ENCODE measurements around the gene EXO5. TPM values are rescaled to one million over a fixed set of nuclear protein-coding genes. Genes with fewer than 3 reads are reported as not detected.

EXO5 gene, protein sequence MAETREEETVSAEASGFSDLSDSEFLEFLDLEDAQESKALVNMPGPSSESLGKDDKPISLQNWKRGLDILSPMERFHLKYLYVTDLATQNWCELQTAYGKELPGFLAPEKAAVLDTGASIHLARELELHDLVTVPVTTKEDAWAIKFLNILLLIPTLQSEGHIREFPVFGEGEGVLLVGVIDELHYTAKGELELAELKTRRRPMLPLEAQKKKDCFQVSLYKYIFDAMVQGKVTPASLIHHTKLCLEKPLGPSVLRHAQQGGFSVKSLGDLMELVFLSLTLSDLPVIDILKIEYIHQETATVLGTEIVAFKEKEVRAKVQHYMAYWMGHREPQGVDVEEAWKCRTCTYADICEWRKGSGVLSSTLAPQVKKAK
- total RNA-seq, result 8.0 and 8.7 TPM in 2 replicates

DNA sequence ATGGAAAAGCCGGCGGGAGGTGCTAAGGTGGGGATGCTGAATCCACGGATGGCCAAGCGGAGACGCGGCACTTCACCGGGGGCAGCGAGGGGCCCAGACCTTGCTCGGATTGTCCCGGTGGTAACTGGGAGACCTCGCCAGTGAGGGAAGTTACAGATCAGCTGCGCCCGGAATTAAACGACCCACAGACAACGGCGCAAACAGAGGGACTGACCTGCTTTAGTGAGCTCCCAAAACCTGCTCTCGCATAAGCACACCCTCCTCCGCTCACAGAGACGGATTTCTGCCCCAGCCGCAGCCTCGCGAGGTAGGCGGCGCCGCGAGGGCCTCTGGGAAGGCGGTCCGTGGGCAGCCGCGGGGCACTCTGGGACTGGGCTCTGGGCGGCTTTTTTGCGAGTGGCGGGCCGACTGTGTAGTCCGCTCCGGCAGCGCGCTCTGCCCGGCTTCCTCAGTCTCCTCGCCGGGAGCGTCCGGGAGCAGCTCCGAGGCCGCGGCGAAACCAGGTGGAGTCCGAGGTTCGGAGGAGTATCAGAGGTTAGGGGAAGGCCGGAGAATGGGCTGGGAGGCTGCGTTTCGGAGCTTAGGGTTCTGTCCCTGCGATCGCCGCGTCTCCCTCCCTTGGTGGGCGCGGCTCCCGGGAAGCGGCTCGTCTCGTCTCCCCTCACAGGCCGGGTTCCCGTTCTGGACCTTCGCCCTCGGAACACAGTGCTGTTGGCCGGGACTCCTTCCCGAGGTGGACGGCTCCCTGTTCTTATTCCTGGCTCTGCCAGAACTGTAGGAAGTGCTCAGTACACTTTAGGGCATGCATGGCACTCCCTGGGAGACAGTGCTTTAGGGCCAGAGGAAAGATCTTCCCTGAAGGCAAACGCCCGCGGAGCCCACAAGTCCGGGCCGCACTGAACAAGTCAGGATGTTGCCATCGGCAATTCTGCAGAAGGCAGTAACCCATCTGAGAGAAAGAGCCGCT lies at the start of gene EXO5:
TSS of gene EXO5 (plus strand) at position 393 of the 967 bp plus-strand sequence. CDS start 5,778 bp downstream, outside the sequence.

DNA sequence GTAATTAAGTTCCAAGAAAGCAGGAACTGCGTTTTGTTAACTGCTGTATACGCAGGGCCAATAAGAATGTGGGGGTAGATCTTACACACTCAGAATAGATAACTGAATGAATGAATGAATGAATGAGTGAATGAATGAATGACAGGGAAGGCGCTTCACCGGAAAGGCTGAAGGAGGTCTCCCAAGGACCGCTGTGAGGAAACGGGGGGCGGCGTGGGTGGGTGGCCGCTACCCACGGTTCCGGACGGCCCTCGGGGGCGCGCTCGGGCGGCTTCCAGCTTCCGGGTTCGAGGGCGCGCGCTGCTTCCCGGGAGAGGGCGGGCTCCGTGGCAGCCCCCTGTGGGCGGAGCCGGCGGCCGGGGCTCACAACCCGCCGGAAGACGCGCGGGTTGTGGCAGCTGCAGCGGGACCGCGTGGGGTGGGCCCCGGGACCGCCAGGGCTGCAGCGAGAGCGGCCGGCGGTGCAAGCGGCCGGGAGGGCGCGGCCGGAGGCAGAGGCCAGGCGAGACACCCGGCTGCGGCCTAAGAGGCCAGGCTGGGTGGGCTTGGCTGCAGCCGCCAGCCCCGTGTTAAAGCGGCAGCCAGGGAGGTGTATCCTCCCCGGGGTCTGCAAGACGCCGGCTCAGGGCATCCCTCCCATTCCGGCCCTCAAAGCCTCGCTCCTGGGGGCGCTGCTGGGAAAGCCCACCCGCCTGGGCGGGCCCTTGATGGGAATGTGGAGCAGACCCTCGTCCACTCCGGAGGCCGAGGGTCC lies 31.5 kb upstream of the EXO5 start, which contains the start of gene ZFP69:
TSS of gene ZFP69 (plus strand) at position 367 of the 754 bp plus-strand sequence. CDS start 2,072 bp downstream, outside the sequence.

DNA sequence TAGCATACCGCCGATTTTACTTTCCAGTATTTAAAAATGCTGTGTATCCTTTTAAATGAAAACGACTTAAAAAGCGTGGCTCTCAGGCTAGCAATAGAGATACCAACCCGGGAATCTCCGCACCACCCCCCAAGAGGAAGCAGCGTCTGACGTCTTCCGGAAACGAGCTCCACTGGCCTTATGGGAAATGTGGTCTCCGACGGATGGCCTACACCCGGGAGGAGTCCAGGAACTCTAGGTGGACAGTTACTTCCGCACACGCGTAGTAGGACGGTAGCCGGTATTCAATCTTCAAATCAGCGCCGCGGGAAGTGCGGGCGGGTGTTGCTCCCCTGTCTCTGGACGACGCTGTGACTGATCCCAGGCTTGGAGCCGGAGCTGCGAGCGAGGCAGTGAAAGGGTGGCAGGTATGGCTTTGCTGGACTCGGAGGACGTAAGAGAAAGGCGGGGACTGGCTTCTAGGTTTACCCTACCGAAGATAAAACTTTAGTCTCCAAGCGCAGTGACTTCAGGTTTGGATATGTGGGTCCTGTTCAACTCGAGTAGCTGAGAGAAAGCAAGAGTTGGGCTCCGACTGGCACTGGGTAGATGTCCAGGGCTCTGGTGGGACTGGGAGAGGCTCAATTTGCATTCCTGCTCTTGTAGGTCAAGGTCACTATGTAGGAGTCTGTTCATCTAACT lies 23.0 kb downstream of the EXO5 start, which contains the start of gene ZNF684:
TSS of gene ZNF684 (plus strand) at position 257 of the 681 bp plus-strand sequence. CDS start 1,530 bp downstream, outside the sequence.

Other genes with a start within 250 kb of the EXO5 start
- 2.5 and 4.3 TPM in 2 replicates for gene COL9A2, start 191.5 kb upstream of the EXO5 start, total RNA-seq
- 10.6 and 17.5 TPM in 2 replicates for gene SMAP2, start 135.0 kb upstream of the EXO5 start, total RNA-seq
- 1.6 and 2.0 TPM in 2 replicates for gene ZFP69B, start 58.3 kb upstream of the EXO5 start, total RNA-seq
- 2.1 and 2.5 TPM in 2 replicates for gene ZFP69, start 31.5 kb upstream of the EXO5 start, total RNA-seq
- 4.1 and 4.7 TPM in 2 replicates for gene ZNF684, start 22.9 kb downstream of the EXO5 start, total RNA-seq
- 0.16 and 0.17 TPM in 2 replicates for gene RIMS3, start 156.9 kb downstream of the EXO5 start, total RNA-seq
- 19.4 and 31.5 TPM in 2 replicates for gene NFYC, start 182.9 kb downstream of the EXO5 start, total RNA-seq

All from bronchial smooth muscle cell (primary cell).